ENCODE measurements around the gene TRAM2. TPM values are rescaled to one million over a fixed set of nuclear protein-coding genes. Genes with fewer than 3 reads are reported as not detected.

The TRAM2 gene
- total RNA-seq, 1 experiment from 2014 or later: 21.2 TPM

GRCh38 chr6:52491203-52492069 is 85.4 kb downstream of the TRAM2 start:
- H3T11ph ChIP-seq (ENCODE audit: low read length): no peak overlapping the region
- Mint-ChIP-seq H3K27me3 (ENCODE audit: low read depth) (no peaks in the 10 kb centered on the region; the same call in 1 of the 2 replicates), H3K4me3 (no peak overlapping the region), H3K36me3 (ENCODE audit: insufficient read depth in 1 of 3, low read depth in 3 of 3) (peaks cover 0 to 8% (median 8%) of the 10 kb centered on the region in 3 experiments; a peak in 5 of 7 replicates), H3K9me3 (peaks cover 0 to 2% of the 10 kb centered on the region in 2 experiments; a peak in 1 of 5 replicates), H3K4me1 (no peaks in the 10 kb centered on the region), H3K27ac (no peak overlapping the region)
- no peaks in the 10 kb centered on the region for H4K20me1 ChIP-seq (ENCODE audit: control insufficient read depth, insufficient read depth, insufficient read length)
- no peak overlapping the region for H3K56ac ChIP-seq (ENCODE audit: insufficient read length, low read depth, low read length)
- no peak overlapping the region for H2BK20ac ChIP-seq (ENCODE audit: low read depth, low read length, poor library complexity, severe bottlenecking)
- no peak overlapping the region for H3K14ac ChIP-seq (ENCODE audit: insufficient read depth, low read length)
- H3K27ac ChIP-seq (ENCODE audit: insufficient read length, low read depth, low read length): no peak overlapping the region
- WGBS (ENCODE audit: extremely low coverage, insufficient read length, low lambda C conversion rate): no CpG with 5 or more reads among the region's 14 CpGs
- no peak overlapping the region for H4K5ac ChIP-seq (ENCODE audit: insufficient read length, low read depth, low read length)
- DNase-seq: no peak
- H4K8ac ChIP-seq (replicated peaks; ENCODE audit: insufficient read length, low read depth, low read length): no peak overlapping the region
- no peaks in the 10 kb centered on the region for H3K4me1 ChIP-seq (ENCODE audit: insufficient read depth, low read length)
- no peak overlapping the region for H2BK5ac ChIP-seq (ENCODE audit: insufficient read length, low read length)
- no peak overlapping the region for H4K91ac ChIP-seq (ENCODE audit: insufficient read length, low read depth, low read length)
- no peak overlapping the region for H3K4me2 ChIP-seq (ENCODE audit: insufficient read depth, insufficient read length, low read length)
- no peak overlapping the region for H3K4ac ChIP-seq (ENCODE audit: low read depth, low read length)
- no peaks in the 10 kb centered on the region for H3K9me3 ChIP-seq (ENCODE audit: control insufficient read depth, low read depth, low read length)
- no peak overlapping the region; the same call in 1 of the 2 replicates for H2BK15ac ChIP-seq (ENCODE audit: low read depth, low read length)
- no peak overlapping the region for H3K9ac ChIP-seq (ENCODE audit: extremely low read depth, insufficient read length, low read length)
- TF ChIP-seq, protein P1, sequence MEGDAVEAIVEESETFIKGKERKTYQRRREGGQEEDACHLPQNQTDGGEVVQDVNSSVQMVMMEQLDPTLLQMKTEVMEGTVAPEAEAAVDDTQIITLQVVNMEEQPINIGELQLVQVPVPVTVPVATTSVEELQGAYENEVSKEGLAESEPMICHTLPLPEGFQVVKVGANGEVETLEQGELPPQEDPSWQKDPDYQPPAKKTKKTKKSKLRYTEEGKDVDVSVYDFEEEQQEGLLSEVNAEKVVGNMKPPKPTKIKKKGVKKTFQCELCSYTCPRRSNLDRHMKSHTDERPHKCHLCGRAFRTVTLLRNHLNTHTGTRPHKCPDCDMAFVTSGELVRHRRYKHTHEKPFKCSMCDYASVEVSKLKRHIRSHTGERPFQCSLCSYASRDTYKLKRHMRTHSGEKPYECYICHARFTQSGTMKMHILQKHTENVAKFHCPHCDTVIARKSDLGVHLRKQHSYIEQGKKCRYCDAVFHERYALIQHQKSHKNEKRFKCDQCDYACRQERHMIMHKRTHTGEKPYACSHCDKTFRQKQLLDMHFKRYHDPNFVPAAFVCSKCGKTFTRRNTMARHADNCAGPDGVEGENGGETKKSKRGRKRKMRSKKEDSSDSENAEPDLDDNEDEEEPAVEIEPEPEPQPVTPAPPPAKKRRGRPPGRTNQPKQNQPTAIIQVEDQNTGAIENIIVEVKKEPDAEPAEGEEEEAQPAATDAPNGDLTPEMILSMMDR (conservative IDR thresholded peaks at IDR 0.05): no peak
- H3K79me2 ChIP-seq (ENCODE audit: insufficient read depth, low read length): no peaks in the 10 kb centered on the region
- no peaks in the 10 kb centered on the region for H3K27me3 ChIP-seq (ENCODE audit: insufficient read depth, low read length)
- no peak overlapping the region for H2AFZ ChIP-seq (ENCODE audit: low read length)
- H2BK12ac ChIP-seq (ENCODE audit: insufficient read length, low read depth, low read length): no peak overlapping the region
- no peak overlapping the region for H3K18ac ChIP-seq (ENCODE audit: insufficient read length, low read depth, low read length)
- H3K79me1 ChIP-seq (ENCODE audit: insufficient read depth, low read depth, low read length, poor library complexity, severe bottlenecking): no peaks in the 10 kb centered on the region
- H3K23me2 ChIP-seq (ENCODE audit: insufficient read length, low read depth, low read length, poor library complexity, severe bottlenecking): no peaks in the 10 kb centered on the region
- H2BK120ac ChIP-seq (ENCODE audit: low read depth, low read length, poor library complexity, severe bottlenecking): no peak overlapping the region
- H2AK5ac ChIP-seq (ENCODE audit: insufficient read length, low read length): no peak overlapping the region
- no peak overlapping the region for H3K23ac ChIP-seq (ENCODE audit: insufficient read length, low read depth, low read length)

All from H9 (cell line).